ENCODE data around the gene OR4D9. TPM values are rescaled to one million over a fixed set of nuclear protein-coding genes. Genes with fewer than 3 reads are reported as not detected.

OR4D9 gene
- total and polyA plus RNA-seq, 2 experiments from 2014 or later = not detected

GRCh38 chr11:59550842-59551658, 39.7 kb downstream of the OR4D9 start:
- Mint-ChIP-seq H3K27ac (peak overlapping the region; percentile 94), H3K4me1 (peaks cover 18% of the 10 kb centered on the region), H3K36me3 (ENCODE audit: low read depth) (peaks cover 10% of the 10 kb centered on the region; the same call in 2 of the 3 replicates), H3K4me3 (peak overlapping the region; percentile 82), H3K9me3 (peaks cover 14% of the 10 kb centered on the region; the same call in 2 of the 3 replicates), H3K27me3 (ENCODE audit: insufficient read depth, low read depth, poor library complexity) (peaks cover 30% of the 10 kb centered on the region)
- H3K9me2 ChIP-seq (ENCODE audit: insufficient read depth) = no peaks in the 10 kb centered on the region
- no peaks in the 10 kb centered on the region for H4K20me1 ChIP-seq (replicated peaks; ENCODE audit: insufficient read depth)
- no peaks in the 10 kb centered on the region for H3K79me2 ChIP-seq (replicated peaks; ENCODE audit: insufficient read depth)
- H3K27me3 ChIP-seq (ENCODE audit: insufficient read depth) = no peaks in the 10 kb centered on the region
- no peak overlapping the region for H3K27ac ChIP-seq (ENCODE audit: low read depth)
- TF ChIP-seq ZNF114 (CRISPR knock-in tag; IDR thresholded peaks at IDR 0.05) (no peak), CTCF (conservative IDR thresholded peaks at IDR 0.05; ENCODE audit: low read depth in 2 of 2) (no peak), ETS1 (IDR thresholded peaks at IDR 0.05) (no peak), JUNB (IDR thresholded peaks at IDR 0.05; ENCODE audit: unreplicated experiment) (no peak)
- peak; percentile 12 for ATAC-seq
- no peak overlapping the region for H2AFZ ChIP-seq
- peaks cover 7% of the 10 kb centered on the region for H3K4me1 ChIP-seq (ENCODE audit: insufficient read depth)
- peak overlapping the region; percentile 78 for H3K4me2 ChIP-seq
- DNase-seq (ENCODE audit: low spot score) = peak; percentile 96
- no peaks in the 10 kb centered on the region for H3F3A ChIP-seq (replicated peaks; ENCODE audit: low read depth)
- no peaks in the 10 kb centered on the region for H3K36me3 ChIP-seq (ENCODE audit: insufficient read depth)
- peak overlapping the region; percentile 65 for H3K4me3 ChIP-seq

GRCh38 chr11:59551659-59552521, 40.6 kb downstream of the OR4D9 start:
- H3K27ac Mint-ChIP-seq = peak overlapping the region; percentile 44; the same call in 1 of the 2 replicates
- DNase-seq (ENCODE audit: low spot score) (peak; percentile 81), ATAC-seq (peak; percentile 2; the same call in 1 of the 3 replicates)
- peak overlapping the region; percentile 82 for H3K4me3 Mint-ChIP-seq
- 0 out of 2 replicates have a peak, but pooled peaks cover 3% of the 10 kb centered on the region for H3F3A ChIP-seq (replicated peaks; ENCODE audit: low read depth)
- H3K4me1 Mint-ChIP-seq = peaks cover 18% of the 10 kb centered on the region
- H3K9me3 Mint-ChIP-seq = peaks cover 17% of the 10 kb centered on the region; the same call in 2 of the 3 replicates
- H3K9me2 ChIP-seq (ENCODE audit: insufficient read depth) = no peaks in the 10 kb centered on the region
- H3K4me3 ChIP-seq = peak overlapping the region; percentile 65
- peaks cover 10% of the 10 kb centered on the region; the same call in 2 of the 3 replicates for H3K36me3 Mint-ChIP-seq (ENCODE audit: low read depth)
- H3K27me3 Mint-ChIP-seq (ENCODE audit: insufficient read depth, low read depth, poor library complexity) = peaks cover 35% of the 10 kb centered on the region
- H3K27ac ChIP-seq (ENCODE audit: low read depth) = no peak overlapping the region
- no peaks in the 10 kb centered on the region for H3K79me2 ChIP-seq (replicated peaks; ENCODE audit: insufficient read depth)
- peaks cover 7% of the 10 kb centered on the region for H3K4me1 ChIP-seq (ENCODE audit: insufficient read depth)
- peak overlapping the region; percentile 78 for H3K4me2 ChIP-seq
- no peaks in the 10 kb centered on the region for H3K36me3 ChIP-seq (ENCODE audit: insufficient read depth)
- H4K20me1 ChIP-seq (replicated peaks; ENCODE audit: insufficient read depth) = no peaks in the 10 kb centered on the region
- H3K27me3 ChIP-seq (ENCODE audit: insufficient read depth) = no peaks in the 10 kb centered on the region
- TF ChIP-seq CREB1 (CRISPR knock-in tag; IDR thresholded peaks at IDR 0.05; ENCODE audit: low read depth) (peak; percentile 54), EZH2 (IDR thresholded peaks at IDR 0.05; ENCODE audit: low read depth, unreplicated experiment) (no peak)
- peak overlapping the region; percentile 56 for H2AFZ ChIP-seq

Measured in GM23338 (cell line).